GM19035 (cell line): Measurements from ENCODE around the gene GPR63.

Experiments used
- ATAC-seq: cut with Tn5 transposase; IDR thresholded peaks from one replicate; pipeline ENCODE4 v1.9.1; 2021; ENCODE audit not compliant: unreplicated experiment

Gene GPR63

GRCh38 chr6:96761794-96762193, 75.5 kb downstream of the GPR63 start:
- no peak for ATAC-seq

- no peak for ATAC-seq
Measured at GRCh38 chr6:96760153-96760687, 77.1 kb downstream of the GPR63 start.

GRCh38 chr6:96755096-96755495, 82.2 kb downstream of the GPR63 start:
- ATAC-seq, result no peak

GRCh38 chr6:96749891-96750290, 87.4 kb downstream of the GPR63 start:
- no peak for ATAC-seq
